GM12878 (cell line): Measurements from ENCODE around the gene S100A14. TPM values are rescaled to one million over a fixed set of nuclear protein-coding genes. Genes with fewer than 3 reads are reported as not detected.

Experiments
- ATAC-seq: fragments of 200-7000 bp; cut with Tn5 transposase; 3 replicates; pipeline ENCODE4 v1.9.1; 2020; ENCODE audit warnings: mild to moderate bottlenecking, moderate library complexity
- BruUV-seq: library from RNA; stranded (reverse); fragments of 400-500 nt; replicated peaks from 2 replicates; lab custom pipeline; 2021; lab: Mats Ljungman, UMichigan
- CTCF ChIA-PET: fragments of 300-600 bp; sonication (Branson Sonifier 250); formaldehyde crosslinking; extraction: SDS; loops from one replicate; lab custom pipeline; 2021; ENCODE audit warnings: inconsistent platforms; lab: Yijun Ruan, JAX
- POLR2A ChIA-PET: fragments of 350-600 bp; formaldehyde crosslinking; extraction: SDS; loops from one replicate; lab custom pipeline; 2021; ENCODE audit warnings: inconsistent platforms; lab: Charles Lee
- RAD21 ChIA-PET: fragments of 300-600 bp; sonication (Branson Sonifier 250); formaldehyde crosslinking; loops from one replicate; lab custom pipeline; 2023; ENCODE audit warnings: antibody characterized with exemption; ENCODE audit not compliant: unreplicated experiment; lab: Charles Lee
- SMC1A ChIA-PET: fragments of 300-600 bp; sonication (Branson Sonifier 250); formaldehyde crosslinking; loops from one replicate; lab custom pipeline; 2023; ENCODE audit not compliant: unreplicated experiment, uncharacterized antibody; lab: Charles Lee
- DNase-seq: peaks from one replicate; pipeline ENCODE4 v3.0.0-alpha.2; 2011; ENCODE audit warnings: low read depth, low spot score
- FAIRE-seq: peaks from 3 replicates; lab custom pipeline; 2011; peaks lifted over from hg19 to GRCh38; lab: Jason Lieb, UNC
- H2AFZ ChIP-seq: 2 replicates; pipeline ENCODE4 v1.6.0; 2011; ENCODE audit warnings: low read depth, low read length, control low read depth; ENCODE audit not compliant: control insufficient read depth
- H3K27ac ChIP-seq: 2 replicates; pipeline ENCODE4 v1.5.1; 2011; ENCODE audit warnings: control low read depth; ENCODE audit not compliant: control insufficient read depth, insufficient read depth
- H3K27me3 ChIP-seq, 2 experiments: replicated peaks in 1 of 2; 2 replicates each; pipeline versions ENCODE4 v1.6.0 to v1.6.1; 2011; ENCODE audit warnings: low read length in 1 of 2; ENCODE audit not compliant: control insufficient read depth in 2 of 2, insufficient read depth in 2 of 2
- H3K36me3 ChIP-seq, 2 experiments: 2 replicates each; pipeline ENCODE4 v1.5.1; 2011; ENCODE audit warnings: low read length in 1 of 2; ENCODE audit not compliant: control insufficient read depth in 2 of 2, insufficient read depth in 2 of 2
- H3K4me1 ChIP-seq: 2 replicates; pipeline ENCODE4 v1.6.1; 2011; ENCODE audit warnings: mild to moderate bottlenecking, low read length, moderate library complexity, mixed read lengths; ENCODE audit not compliant: control insufficient read depth, insufficient read depth
- H3K4me2 ChIP-seq: 2 replicates; pipeline ENCODE4 v1.6.0; 2011; ENCODE audit warnings: control low read depth; ENCODE audit not compliant: control insufficient read depth, insufficient read depth
- H3K4me3 ChIP-seq: fragments of 200-600 bp; sonication (generic); 2 replicates; pipeline ENCODE4 v1.5.1; 2016
- H3K79me2 ChIP-seq: 2 replicates; pipeline ENCODE4 v1.6.0; 2011; ENCODE audit warnings: low read length; ENCODE audit not compliant: control insufficient read depth, insufficient read depth
- H3K9ac ChIP-seq: 2 replicates; pipeline ENCODE4 v1.8.0; 2011; ENCODE audit warnings: low read length, control low read depth, mixed read lengths; ENCODE audit not compliant: control insufficient read depth, insufficient read depth
- H3K9me3 ChIP-seq: replicated peaks from 3 replicates; pipeline ENCODE4 v1.5.1; 2011; ENCODE audit warnings: mild to moderate bottlenecking, low read length; ENCODE audit not compliant: control insufficient read depth, insufficient read depth
- H4K20me1 ChIP-seq: 2 replicates; pipeline ENCODE4 v1.6.0; 2011; ENCODE audit not compliant: control insufficient read depth, insufficient read depth
- ASH2L ChIP-seq: fragments of 300-600, 200-600 bp; sonication (generic); IDR thresholded peaks from 2 replicates; pipeline ENCODE4 v1.6.1; 2017; ENCODE audit warnings: low read depth, mild to moderate bottlenecking, borderline replicate concordance
- CBFB ChIP-seq: IDR thresholded peaks from 2 replicates; pipeline ENCODE4 v1.6.1; 2016; ENCODE audit warnings: antibody characterized with exemption, low read depth
- CREB1 ChIP-seq: IDR thresholded peaks from 2 replicates; pipeline ENCODE4 v1.6.1; 2012; ENCODE audit warnings: low read depth, mild to moderate bottlenecking, inconsistent platforms
- HCFC1 ChIP-seq: fragments of 150-350 bp; IDR thresholded peaks from 2 replicates; pipeline ENCODE4 v1.6.1; 2014; ENCODE audit warnings: low read length
- IKZF2 ChIP-seq, 2 experiments: fragments of 450-650 bp; IDR thresholded peaks; 2 replicates each; pipeline ENCODE4 v1.6.1; 2017; ENCODE audit warnings: mild to moderate bottlenecking in 2 of 2, moderate library complexity in 2 of 2
- NBN ChIP-seq: fragments of 450-650 bp; IDR thresholded peaks from 2 replicates; pipeline ENCODE4 v1.6.1; 2016
- NFIC ChIP-seq: IDR thresholded peaks from 2 replicates; pipeline ENCODE4 v1.6.1; 2012; ENCODE audit warnings: low read depth, mild to moderate bottlenecking, inconsistent platforms, low read length, moderate library complexity
- POLR2AphosphoS5 ChIP-seq: IDR thresholded peaks from 2 replicates; pipeline ENCODE4 v1.6.1; 2011; ENCODE audit warnings: mild to moderate bottlenecking, low read length, inconsistent platforms
- SPI1 ChIP-seq: IDR thresholded peaks from 2 replicates; pipeline ENCODE4 v1.6.1; 2011; ENCODE audit warnings: low read depth, mild to moderate bottlenecking, low read length, moderate library complexity, borderline replicate concordance; ENCODE audit not compliant: insufficient read depth
- SREBF2 ChIP-seq: IDR thresholded peaks from 2 replicates; pipeline ENCODE4 v1.6.1; 2012; ENCODE audit warnings: mild to moderate bottlenecking, low read length
- TAF1 ChIP-seq: IDR thresholded peaks from 2 replicates; pipeline ENCODE4 v1.6.1; 2011; ENCODE audit warnings: mild to moderate bottlenecking, low read depth, low read length, borderline replicate concordance
- TARDBP ChIP-seq: IDR thresholded peaks from 2 replicates; pipeline ENCODE4 v1.6.1; 2016; ENCODE audit warnings: borderline replicate concordance
- ZNF384 ChIP-seq: IDR thresholded peaks from 2 replicates; pipeline ENCODE4 v1.6.1; 2012; ENCODE audit warnings: low read depth, mild to moderate bottlenecking, low read length, improper control_type of control experiment, borderline replicate concordance
- ZSCAN29 ChIP-seq: fragments of 450-650 bp; IDR thresholded peaks from 2 replicates; pipeline ENCODE4 v1.6.1; 2017; ENCODE audit warnings: mild to moderate bottlenecking, moderate library complexity
- WGBS: methylation state at CpG from one replicate; pipeline ENCODE4 v1.1.6; 2016; ENCODE audit warnings: low lambda C conversion rate; ENCODE audit not compliant: insufficient replicate concordance, insufficient coverage; ENCODE audit errors: missing lambda C conversion rate; 5-methylcytosine and 5-hydroxymethylcytosine counted together
- in situ Hi-C: fragments of 300-500 bp; cut with MboI; formaldehyde crosslinking; loops from 9 replicates; pipeline ENCODE4 v1.14.3; 2018; ENCODE audit warnings: mixed read lengths
- intact Hi-C: fragments of 100-400 bp; cut with micrococcal nuclease; formaldehyde crosslinking; loops from one replicate; pipeline ENCODE4 v1.14.2; 2022; ENCODE audit not compliant: unreplicated experiment
- polyA plus RNA-seq, 11 experiments: library from polyadenylated mRNA; depleted of rRNA in 4 of 11; unstranded in 6 of 11; stranded (reverse) in 5 of 11; fragments of >200 nt; fragmentation: Nextera tagmentation in 4 of 11; fragmentation: Illumina TruSeq in 1 of 11; extraction: Ambion mirVana in 4 of 11; extraction: Trizol in 1 of 11; gene quantifications; 1 replicate in 1 of 11; 2 replicates in 10 of 11; pipeline versions ENCODE4 v1.2.1 to v1.2.3, GENCODE V29; 2011 to 2016; ENCODE audit warnings: inconsistent platforms in 2 of 11, missing spikeins in 2 of 11, low read depth in 1 of 11
- total RNA-seq, 4 experiments: library from RNA; depleted of rRNA in 3 of 4; stranded (reverse); fragments of >200 nt in 3 of 4; fragmentation: Illumina TruSeq in 1 of 4; extraction: Trizol in 1 of 4; gene quantifications; 2 replicates each; pipeline versions ENCODE4 v1.2.1 to v1.2.3, GENCODE V29; 2013 to 2021
- TF ChIP-seq, protein P1 (sequence below): fragments of 450-650 bp; IDR thresholded peaks from 2 replicates; pipeline ENCODE4 v1.6.1; 2017; ENCODE audit warnings: mild to moderate bottlenecking
- TF ChIP-seq, protein P2 (sequence below): fragments of 450-650 bp; IDR thresholded peaks from 2 replicates; pipeline ENCODE4 v1.6.1; 2018; ENCODE audit warnings: borderline replicate concordance, mild to moderate bottlenecking; ENCODE audit not compliant: partially characterized antibody

S100A14 gene
- total and polyA plus RNA-seq, 10 of the 15 experiments (the other 5 are each of a cell fraction or from before 2014, with no cell fraction given) = 0.20 to 0.77 (median 0.45) TPM; not detected in 4

DNA sequence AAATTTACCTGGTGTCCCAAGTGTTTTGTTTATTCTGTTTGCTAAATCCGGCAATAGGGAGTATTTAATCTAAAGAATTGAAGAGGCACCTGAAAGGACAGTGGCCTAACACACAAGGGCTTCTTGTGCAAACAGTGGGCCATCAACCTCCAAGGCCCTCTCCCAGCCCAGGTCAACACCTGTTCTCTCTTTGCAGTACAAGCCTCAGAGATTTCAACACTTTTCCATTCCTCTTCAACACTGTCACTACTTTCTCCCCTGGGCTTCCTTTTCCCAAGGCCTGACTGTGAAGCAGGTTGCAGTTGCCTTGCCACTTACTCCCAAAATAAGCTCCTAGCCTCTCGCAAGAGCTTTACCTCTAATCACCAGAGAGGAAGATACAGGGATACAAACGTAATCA, 39.2 kb upstream of the S100A14 start (continued):
- TF ChIP-seq, protein P1, sequence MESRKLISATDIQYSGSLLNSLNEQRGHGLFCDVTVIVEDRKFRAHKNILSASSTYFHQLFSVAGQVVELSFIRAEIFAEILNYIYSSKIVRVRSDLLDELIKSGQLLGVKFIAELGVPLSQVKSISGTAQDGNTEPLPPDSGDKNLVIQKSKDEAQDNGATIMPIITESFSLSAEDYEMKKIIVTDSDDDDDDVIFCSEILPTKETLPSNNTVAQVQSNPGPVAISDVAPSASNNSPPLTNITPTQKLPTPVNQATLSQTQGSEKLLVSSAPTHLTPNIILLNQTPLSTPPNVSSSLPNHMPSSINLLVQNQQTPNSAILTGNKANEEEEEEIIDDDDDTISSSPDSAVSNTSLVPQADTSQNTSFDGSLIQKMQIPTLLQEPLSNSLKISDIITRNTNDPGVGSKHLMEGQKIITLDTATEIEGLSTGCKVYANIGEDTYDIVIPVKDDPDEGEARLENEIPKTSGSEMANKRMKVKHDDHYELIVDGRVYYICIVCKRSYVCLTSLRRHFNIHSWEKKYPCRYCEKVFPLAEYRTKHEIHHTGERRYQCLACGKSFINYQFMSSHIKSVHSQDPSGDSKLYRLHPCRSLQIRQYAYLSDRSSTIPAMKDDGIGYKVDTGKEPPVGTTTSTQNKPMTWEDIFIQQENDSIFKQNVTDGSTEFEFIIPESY = no peak

DNA sequence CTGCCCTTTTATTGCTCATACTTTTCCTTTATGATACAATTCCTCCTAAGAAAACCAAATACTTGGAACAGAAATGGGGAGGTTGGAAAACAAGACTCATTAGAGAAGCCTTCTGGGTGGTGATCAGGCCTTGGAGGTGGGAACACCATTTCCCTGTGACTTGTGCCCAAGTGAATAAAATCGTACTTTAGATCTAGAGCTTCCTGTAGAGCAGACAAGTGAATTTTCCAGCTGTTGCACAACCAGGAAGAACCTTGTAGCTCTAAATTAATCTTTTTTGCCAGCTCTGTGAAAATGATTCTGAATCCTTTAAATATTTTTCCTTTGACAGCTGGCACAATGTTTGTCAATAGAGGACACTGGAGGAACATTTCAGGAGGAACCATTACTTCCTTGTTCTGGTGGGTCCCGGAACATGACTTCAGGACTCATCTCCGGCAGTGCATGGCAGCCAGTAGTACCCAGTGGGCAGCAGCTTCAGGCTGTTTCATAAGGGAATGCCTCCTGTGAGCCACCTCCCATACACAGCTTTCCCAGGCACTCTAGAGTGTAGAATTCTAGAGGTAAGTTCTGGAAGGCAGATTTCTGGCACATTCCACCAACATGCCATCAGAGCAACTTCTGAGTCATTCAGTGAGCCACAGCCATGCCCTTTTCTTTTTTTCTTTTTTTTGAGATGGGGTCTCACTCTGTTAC, 36.8 kb upstream of the S100A14 start:
- FAIRE-seq (no peak), ATAC-seq (no peak), DNase-seq (no peak)
- no peaks in the 10 kb centered on the region; the same call in 1 of the 2 replicates for H3K4me1 ChIP-seq
- ChIA-PET SMC1A (interaction anchor here (1.1 to 2.5 kb wide), 4 partner anchors 9 to 80 kb away, joined by 3 to 10 read pairs (median 4); no protein-coding TSS in a partner anchor), RAD21 (interaction anchor here (0.6 to 1.1 kb wide), 2 partner anchors 80 to 82 kb away, joined by 3 to 4 read pairs; no protein-coding TSS in a partner anchor), CTCF (interaction anchor here (0.6 to 1.3 kb wide), 5 partner anchors 9 to 333 kb away, joined by 3 to 6 read pairs (median 4); partner anchors contain the start of gene RAB13), POLR2A (interaction anchor here (1.1 kb wide), 1 partner anchor 19 kb away, joined by 3 read pairs; the partner anchor contains the start of gene CHTOP)
- H3K9me3 ChIP-seq = no peaks in the 10 kb centered on the region
- H3K27ac ChIP-seq = no peak overlapping the region
- H2AFZ ChIP-seq = no peak overlapping the region
- 56% methylated on average over 3 of the region's 3 CpGs for WGBS
- intact Hi-C loops (no loop called here), in situ Hi-C loops (no loop called here)
- no peaks in the 10 kb centered on the region for H3K27me3 ChIP-seq
- no peaks in the 10 kb centered on the region for H3K79me2 ChIP-seq
- H3K9ac ChIP-seq = no peak overlapping the region
- BruUV-seq = no TSS peak
- H3K36me3 ChIP-seq = 0 out of 4 replicates have a peak, but pooled peaks cover 0 to 2% of the 10 kb centered on the region in 2 experiments
- H4K20me1 ChIP-seq = no peaks in the 10 kb centered on the region
- TF ChIP-seq TAF1 (no peak), ASH2L (no peak), NBN (no peak), TARDBP (no peak), POLR2AphosphoS5 (no peak), ZSCAN29 (no peak), HCFC1 (no peak), SPI1 (no peak), SREBF2 (no peak), ZNF384 (no peak), IKZF2 (IDR thresholded peaks at IDR 0.05) (no peak), CBFB (no peak), NFIC (no peak), CREB1 (no peak)
- TF ChIP-seq, protein P2, sequence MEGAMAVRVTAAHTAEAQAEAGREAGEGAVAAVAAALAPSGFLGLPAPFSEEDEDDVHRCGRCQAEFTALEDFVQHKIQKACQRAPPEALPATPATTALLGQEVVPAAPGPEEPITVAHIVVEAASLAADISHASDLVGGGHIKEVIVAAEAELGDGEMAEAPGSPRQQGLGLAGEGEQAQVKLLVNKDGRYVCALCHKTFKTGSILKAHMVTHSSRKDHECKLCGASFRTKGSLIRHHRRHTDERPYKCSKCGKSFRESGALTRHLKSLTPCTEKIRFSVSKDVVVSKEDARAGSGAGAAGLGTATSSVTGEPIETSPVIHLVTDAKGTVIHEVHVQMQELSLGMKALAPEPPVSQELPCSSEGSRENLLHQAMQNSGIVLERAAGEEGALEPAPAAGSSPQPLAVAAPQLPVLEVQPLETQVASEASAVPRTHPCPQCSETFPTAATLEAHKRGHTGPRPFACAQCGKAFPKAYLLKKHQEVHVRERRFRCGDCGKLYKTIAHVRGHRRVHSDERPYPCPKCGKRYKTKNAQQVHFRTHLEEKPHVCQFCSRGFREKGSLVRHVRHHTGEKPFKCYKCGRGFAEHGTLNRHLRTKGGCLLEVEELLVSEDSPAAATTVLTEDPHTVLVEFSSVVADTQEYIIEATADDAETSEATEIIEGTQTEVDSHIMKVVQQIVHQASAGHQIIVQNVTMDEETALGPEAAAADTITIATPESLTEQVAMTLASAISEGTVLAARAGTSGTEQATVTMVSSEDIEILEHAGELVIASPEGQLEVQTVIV = no peak
- H3K4me2 ChIP-seq = no peak overlapping the region
- H3K4me3 ChIP-seq = no peak overlapping the region
